ENCODE measurements around the gene COQ3. TPM values are rescaled to one million over a fixed set of nuclear protein-coding genes. Genes with fewer than 3 reads are reported as not detected.

Gene COQ3
- total RNA-seq, 1 experiment from 2014 or later = 9.2 TPM

- peak; percentile 32 for DNase-seq (ENCODE audit: extremely low read depth, low read depth)
Measured at GRCh38 chr6:99334526-99335127, 59.4 kb downstream of the COQ3 start.

GRCh38 chr6:99333068-99333467 lies 60.9 kb downstream of the COQ3 start:
- no peak for DNase-seq (ENCODE audit: extremely low read depth, low read depth)

GRCh38 chr6:99331531-99331930 lies 62.5 kb downstream of the COQ3 start:
- DNase-seq (ENCODE audit: extremely low read depth, low read depth) = no peak

- DNase-seq (ENCODE audit: extremely low read depth, low read depth) = peak; percentile 55
Measured at GRCh38 chr6:99330159-99330558, 63.8 kb downstream of the COQ3 start.

- DNase-seq (ENCODE audit: extremely low read depth, low read depth) = no peak
Measured at GRCh38 chr6:99324996-99325395, 69.0 kb downstream of the COQ3 start.

Other genes starting within 250 kb of the COQ3 start
- gene FAXC, start 44.5 kb downstream of the COQ3 start, total RNA-seq (2014; rRNA removed; shearing (Covaris generic)) = 1.9 and 2.0 TPM in 2 replicates
- 57.4 and 86.5 TPM in 2 replicates for gene PNISR, start 31.1 kb upstream of the COQ3 start, total RNA-seq (2014; rRNA removed; shearing (Covaris generic))
- 15.5 and 17.4 TPM in 2 replicates for gene USP45, start 121.2 kb upstream of the COQ3 start, total RNA-seq (2014; rRNA removed; shearing (Covaris generic))
- gene CCNC, start 174.5 kb upstream of the COQ3 start, total RNA-seq (2014; rRNA removed; shearing (Covaris generic)) = 53.3 and 65.5 TPM in 2 replicates
- gene PRDM13, start 212.6 kb upstream of the COQ3 start, total RNA-seq (2014; rRNA removed; shearing (Covaris generic)) = 1.6 and 2.8 TPM in 2 replicates